SKM-1 (cell line): ENCODE data around the gene MPND.
"Not testable (repeated sequence)": the region's sequence is repeated elsewhere in the genome, so short reads cannot be mapped to it uniquely, and the experiment has no call there.

Source experiments
- DNase-seq: peaks from one replicate; lab custom pipeline; 2025; ENCODE audit not compliant: unreplicated experiment; lab: John Stamatoyannopoulos, UW

The MPND gene

DNA sequence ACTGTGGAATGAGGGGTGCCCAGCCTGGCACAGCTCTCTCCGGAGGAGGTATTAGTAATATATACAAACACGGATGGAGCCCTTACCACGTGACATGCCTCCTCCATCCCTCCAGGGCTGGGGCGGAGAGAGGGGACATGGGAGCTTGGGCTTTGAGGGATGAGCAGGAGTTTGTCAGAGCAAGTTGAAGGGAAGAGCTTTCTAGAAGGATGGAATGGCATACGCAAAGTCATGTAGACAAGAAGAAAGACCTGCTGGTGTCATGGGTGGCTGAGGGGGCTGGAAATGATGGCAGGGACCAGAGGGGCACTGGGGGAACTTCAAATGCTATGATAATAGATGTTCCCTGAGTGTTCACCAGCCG is 2.6 kb downstream of the MPND start:
- DNase-seq = no peak

DNA sequence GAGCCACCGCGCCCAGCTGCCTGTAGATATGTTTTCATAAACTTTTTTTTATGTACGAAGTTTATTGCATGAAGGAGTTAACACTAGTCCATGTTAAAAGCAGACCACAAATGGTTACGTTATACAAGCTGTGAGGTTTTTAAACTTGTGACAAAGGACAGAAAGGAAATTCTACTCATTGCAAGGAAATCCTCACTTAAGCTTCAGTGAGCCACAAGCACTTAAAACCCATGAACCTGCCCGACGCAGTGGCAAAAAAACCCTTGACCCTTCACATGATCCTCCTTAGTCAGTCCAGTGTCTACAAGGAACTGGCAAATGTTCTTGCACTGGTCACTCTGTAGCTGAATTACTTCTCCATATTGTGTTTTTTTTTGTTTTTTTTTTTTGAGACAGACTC is 4.2 kb downstream of the MPND start:
- DNase-seq = no peak

DNA sequence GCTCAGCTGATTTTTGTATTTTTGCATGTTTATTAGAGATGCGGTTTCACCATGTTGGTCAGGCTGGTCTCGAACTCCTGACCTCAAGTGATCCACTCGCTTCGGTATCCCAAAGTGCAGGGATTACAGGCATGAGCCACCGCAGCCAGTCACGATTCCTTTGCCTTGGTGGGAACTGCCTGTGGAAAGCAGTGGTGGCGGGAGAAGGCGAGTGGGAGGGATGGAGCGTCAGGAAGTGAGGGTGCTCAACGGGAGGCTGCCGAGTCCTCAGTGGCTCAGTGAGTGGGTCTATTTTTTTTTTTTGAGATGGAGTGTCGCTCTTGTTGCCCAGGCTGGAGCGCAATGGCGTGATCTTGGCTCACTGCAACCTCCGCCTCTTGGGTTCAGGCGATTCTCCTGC is 5.9 kb downstream of the MPND start:
- DNase-seq = not testable (repeated sequence)

DNA sequence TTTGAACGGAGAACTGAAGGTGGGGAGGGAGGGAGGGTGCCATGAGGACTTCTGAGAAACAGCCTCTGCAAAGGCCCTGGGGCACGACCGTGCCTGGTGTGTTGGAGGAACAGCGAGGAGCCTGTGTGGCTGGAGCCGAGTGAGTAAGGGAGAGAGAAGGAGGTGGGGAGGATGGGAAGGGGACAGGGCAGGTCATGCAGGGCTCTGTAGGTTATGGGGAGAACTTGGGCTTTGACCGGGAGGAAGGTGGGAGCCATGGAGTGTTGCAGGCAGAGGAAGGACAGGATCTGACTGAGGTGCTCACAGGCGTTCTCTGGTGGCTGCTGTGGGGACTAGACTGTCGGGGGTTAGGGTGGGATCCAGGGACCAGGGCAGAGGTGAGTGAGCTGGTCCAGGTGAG is 6.7 kb downstream of the MPND start:
- no peak for DNase-seq

DNA sequence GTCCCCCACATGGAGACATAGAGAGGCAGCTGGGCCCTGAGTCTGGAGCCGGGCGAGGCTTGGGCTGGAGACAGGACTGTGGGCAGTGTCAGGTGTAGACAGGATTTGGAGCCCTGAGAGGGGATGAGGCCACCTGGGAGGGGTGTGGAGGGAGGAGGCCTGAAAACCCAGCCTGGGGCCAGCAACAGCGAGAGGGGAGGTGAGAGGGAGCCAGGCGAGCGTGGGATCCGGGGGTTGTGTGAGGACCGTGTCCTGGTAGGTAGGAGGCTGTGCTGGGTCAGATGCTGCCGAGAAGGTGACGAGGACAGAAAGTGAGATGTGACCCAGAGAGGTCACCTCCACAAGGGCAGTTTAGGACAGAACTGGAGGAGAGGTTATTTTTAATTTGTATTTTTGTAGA is 7.4 kb downstream of the MPND start:
- no peak for DNase-seq

DNA sequence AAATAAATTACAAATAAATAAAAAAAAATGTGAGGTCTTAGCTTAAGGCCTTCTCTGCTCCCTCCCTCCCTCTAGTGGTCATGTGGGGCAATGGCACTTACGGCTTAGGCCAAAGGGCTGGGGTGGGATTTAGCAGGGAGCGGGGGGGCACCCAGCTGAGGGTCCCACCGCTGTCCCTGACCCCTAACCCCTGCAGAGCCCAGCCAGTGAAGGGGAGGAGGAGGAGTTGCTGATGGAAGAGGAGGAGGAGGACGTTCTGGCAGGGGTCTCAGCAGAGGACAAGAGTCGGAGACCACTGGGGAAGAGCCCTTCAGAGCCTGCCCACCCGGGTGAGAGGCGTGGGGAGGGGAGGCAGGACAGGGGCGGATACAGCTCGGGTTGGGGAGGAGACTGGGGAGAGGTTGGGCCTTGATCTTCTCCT is 9.3 kb downstream of the MPND start:
- DNase-seq = peak; percentile 22

DNA sequence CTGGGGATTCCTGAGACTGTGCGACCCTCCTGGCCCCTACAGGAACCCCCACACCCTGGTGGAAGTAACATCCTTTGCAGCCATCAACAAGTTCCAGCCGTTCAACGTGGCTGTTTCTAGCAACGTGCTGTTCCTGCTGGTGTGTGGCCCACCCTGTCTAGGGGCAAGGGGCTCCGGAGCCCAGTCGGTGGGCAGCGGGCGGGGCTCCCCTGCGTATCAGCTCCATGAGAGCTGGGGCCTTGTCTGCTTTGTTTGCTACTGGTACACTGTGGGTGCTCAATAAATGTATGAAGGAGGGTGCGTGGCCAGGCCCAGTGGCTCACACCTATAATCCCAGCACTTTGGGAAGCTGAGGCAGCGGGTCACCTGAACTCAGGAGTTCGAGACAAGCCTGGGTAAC is 10.9 kb downstream of the MPND start:
- DNase-seq = no peak

DNA sequence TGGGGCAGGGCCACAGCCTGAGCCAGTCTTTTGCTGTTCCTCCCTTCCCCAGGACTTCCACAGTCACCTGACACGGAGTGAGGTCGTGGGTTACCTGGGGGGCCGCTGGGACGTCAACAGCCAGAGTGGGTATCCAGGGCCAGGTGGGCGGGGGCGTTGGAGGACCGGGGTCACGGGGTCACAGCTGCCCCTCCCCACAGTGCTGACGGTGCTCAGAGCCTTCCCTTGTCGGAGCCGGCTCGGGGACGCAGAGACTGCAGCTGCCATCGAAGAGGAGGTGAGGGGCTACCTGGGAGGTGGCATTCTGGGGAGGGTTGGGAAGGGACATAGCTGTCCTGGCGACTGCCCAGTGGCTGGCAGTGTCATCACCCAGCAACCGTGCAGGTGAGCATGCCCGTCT is 11.5 kb downstream of the MPND start:
- DNase-seq = no peak

DNA sequence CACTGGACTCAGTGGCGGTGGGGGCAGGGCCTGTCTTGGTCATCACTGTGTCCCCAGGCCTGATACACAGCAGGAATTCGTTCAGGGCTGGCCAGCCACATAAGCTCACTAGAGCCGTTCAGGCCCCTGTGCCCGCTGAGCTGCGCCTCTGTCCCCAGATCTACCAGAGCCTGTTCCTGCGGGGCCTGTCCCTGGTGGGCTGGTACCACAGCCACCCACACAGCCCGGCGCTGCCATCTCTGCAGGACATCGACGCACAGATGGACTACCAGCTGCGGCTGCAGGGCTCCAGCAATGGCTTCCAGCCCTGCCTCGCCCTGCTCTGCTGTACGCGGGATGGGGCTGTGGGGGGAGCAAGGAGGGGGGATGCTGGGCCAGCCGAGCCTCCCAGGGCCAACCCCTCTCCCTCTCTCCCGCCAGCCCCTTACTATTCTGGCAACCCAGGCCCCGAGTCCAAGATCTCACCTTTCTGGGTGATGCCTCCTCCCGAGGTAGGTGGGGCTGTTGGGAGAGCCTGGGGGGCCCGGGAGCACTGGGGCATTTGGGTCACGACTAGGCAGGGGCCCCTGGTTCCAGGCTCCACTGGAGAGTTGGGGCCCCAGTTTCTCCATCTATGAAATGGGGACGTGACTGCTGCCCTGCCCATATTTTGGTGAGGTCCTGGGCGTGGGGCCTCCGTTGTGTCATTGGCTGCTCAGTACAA is 13.9 kb downstream of the MPND start:
- DNase-seq = no peak

DNA sequence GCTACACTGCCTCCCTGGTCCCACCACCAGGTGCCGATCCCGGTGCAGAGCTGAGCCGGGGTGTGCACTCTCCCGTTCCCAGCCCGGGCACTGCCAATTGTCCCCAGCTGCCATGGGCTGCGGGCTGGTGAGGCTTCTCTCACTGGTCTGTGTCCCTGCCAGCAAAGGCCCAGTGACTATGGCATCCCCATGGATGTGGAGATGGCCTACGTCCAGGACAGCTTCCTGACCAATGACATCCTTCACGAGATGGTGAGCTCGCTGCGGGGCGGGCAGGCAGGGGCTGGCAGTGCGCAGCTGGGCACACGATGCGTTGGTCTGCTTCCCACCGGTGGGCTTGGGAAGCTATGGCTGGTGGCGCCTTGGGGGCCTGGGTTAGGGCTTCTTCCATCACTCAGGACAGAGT is 14.6 kb downstream of the MPND start:
- no peak for DNase-seq

DNA sequence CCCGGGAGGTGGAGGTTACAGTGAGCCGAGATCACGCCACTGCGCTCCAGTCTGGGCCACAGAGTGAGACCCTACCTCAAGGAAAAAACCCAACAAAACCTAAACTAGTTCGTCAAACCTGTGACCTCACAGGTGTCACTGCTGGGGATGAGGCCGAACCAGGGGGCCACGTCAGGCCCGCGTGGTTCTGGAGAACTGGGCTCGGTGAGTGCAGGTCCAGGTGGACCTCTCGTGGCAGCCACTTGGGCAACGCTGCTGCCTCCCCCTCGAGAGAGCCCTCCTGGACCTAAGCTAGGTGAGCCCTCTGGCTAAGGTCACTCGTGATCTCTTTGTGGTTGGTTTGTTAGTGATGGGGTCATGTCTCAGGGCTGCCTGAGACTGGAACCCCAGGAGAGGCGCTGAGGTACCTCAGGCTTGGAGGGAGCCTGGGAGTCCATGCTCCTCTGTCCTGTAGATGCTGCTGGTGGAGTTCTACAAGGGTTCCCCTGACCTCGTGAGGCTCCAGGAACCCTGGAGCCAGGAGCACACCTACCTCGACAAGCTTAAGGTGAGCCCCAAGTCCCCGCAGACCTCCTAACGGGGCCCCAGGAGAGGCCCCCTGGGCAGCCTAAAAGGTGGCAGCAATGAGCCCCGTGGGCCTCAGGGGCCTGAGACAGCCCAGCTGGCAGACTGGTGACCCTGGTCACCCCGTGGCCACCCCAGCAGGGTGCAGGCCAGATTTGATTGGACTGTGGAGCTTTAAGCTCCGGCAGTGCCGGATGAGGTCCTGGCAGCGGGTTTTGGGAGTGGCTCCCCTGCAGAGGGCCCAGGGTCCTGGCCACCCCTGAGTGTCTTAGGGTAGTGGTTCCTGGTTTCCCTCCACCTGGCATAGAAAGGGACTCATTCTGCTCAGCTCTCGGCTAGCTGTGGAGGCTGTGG is 15.6 kb downstream of the MPND start:
- no peak for DNase-seq

DNA sequence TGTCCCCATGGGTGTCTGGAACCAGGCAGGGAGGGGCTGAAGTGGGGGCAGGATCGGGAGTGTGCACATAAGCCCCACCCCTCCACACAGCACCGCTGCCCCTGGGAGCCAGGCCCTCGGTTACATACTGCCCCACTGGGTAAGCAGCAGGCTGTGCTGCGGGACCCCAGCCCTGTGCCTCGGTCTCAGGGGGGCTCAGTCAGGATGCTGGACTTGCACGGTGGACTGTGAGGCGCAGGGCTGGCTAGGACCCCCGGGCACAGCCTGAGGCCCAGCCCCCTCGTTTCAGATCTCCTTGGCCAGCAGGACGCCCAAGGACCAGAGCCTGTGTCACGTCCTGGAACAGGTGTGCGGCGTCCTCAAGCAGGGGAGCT is 16.3 kb downstream of the MPND start:
- DNase-seq = no peak

DNA sequence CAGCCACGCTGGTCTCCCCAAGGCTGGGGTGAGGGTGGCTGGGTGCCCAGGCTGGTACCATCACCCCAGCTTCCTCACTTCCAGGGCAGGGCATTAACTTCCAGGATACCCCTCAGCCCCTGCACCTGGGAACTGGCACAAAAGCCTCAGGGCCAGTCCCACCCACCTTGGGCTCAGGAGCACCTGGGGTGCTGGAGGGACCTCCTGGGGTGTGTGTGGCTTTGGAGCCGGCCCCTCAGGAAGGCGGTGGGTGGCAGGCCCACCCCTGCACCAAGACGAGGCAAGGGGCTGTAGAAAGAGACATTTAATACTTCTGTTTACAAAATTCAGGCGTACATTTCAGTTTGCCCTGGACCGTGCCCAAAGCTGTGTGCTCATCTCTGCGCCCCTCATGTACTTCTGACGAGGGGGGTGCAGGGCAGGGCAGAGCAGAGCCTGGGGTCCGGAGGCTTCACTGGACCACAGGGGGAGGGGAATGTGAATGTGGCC is 16.8 kb downstream of the MPND start:
- no peak for DNase-seq

DNA sequence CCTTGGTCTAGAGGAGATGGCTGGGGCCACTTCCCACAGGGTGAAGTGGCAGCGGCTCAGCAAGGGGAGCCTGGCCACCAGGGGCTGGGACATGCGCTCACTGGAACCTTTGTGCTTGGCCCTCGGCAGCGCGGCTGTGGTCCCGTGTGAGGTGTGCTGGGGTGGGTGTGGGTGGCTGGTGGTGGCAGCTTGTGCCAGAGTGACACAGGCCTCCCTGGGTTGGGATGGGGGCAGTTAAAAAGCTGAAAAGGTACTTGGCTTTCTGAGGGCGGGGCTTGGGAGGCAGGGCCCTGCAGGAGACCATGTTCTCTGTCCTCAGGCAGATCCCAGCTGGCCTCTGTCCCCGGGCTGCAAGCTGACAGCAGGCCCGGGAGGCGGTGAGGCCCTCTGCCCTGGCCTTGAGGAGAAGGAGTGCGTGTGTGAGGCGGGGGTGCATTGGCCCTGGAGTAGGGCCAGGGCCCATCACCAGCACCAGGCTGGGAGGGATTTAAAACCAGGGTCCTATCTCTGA is 17.3 kb downstream of the MPND start:
- no peak for DNase-seq

DNA sequence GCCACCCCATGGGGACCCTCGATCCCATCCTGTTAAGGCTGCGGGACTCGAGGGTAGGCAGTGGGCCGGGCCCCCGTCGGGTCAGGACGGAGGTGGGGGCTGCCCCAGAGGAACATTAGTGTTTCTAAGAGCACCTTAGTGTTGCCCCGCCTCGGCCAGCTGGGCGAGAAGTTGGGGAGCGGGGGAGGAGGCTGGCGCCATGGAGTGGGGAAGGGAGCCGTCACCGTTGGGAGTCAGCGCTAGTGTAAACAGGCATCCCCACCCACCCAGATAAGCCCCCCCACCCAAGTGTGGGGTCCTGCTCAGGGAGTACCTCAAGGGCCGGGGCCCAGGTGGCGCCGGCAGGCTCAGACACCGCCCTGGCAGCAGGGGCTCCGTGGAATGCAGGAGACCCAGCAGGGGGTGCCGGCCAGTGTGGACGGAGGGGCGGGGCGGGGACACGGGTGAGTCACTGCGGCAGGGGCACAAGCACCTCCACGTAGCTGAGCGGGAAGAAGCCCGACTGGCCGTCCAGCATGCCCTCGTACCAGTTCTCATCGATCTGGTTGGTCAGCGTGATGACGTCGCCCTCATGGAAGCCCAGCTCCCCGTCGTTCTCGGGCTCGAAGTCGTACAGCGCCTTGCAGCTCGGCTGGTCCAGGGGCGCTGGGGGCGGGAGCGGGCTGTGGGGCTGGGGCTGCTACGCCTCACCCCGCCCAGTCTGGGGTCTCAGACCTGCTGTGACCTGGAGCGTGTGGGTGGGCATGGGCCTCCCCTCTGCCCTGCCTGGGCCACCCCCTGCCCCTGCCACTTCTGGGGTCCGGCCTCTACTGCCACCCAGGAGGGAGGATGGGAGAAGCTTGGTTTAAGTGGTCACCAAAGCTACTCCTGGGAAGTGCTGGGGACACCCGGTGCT is 18.0 kb downstream of the MPND start:
- DNase-seq = no peak

DNA sequence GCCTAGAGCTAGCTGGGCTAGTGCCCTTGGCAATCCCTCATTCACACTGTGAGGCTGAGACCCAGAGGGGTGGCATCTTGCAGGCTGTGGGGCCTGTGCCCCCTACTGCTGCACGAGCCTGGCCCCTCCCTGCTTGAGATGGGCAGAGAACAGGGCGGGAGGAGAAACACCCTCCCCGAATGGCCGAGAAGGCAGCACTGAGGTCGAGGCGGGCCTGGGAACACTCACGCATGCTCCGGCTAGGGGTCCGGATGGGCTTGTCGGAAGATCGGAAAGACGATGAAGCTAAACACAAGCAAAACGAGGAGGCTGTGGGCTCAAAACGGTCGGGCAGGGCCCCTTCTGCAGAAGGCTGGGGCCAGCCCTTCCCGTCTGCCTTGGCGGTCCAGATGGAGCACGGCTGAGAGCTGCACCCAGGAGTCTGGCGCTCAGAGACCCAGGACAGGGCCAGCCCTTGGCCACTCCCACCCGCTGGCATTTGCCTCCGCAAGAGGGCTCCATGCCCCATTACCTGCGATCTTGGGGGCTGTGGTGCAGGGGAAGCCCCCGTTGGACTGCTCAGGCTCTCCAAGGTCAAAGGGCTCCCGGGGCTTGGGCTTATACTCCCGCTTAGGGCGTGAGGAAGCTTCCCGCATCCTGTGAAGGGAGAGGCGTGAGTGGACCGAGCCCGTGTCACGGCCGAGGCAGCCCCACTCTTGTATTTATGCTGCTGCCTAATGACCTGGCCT is 18.9 kb downstream of the MPND start:
- DNase-seq = no peak

DNA sequence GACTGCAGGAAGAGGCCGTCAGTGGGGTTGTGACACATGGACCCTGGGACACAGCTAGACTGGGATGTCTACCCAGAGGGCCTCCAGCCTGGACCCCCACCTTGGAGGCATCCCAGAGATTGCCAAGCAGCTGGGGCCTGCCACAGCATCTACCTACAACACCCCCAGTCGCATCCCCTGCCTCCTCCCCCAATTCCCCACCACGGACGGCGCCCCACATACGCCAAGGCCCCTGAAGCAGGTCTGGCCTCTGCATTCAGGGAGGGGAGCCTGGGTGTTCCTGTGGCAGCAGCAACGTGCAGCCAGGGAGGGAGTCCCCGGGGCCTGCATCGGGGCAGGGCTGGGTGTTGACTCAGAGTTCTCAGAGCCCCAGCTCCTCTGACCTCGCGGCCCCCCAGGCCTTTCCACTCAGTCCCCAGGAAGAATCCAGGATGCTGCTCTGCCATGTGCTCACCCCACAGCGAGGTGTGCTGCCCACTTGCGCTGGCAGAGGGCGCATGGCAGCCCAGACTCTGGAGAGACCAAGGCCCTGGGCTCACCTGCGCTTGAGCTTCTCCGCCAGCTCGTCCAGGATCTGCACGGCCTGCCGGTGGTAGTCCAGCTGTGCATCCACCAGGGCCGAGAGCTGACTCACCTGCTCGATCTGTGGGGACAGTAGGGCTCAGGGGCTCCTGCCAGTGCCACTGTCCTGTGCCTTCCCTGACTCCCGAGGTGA is 19.6 kb downstream of the MPND start:
- DNase-seq = no peak

DNA sequence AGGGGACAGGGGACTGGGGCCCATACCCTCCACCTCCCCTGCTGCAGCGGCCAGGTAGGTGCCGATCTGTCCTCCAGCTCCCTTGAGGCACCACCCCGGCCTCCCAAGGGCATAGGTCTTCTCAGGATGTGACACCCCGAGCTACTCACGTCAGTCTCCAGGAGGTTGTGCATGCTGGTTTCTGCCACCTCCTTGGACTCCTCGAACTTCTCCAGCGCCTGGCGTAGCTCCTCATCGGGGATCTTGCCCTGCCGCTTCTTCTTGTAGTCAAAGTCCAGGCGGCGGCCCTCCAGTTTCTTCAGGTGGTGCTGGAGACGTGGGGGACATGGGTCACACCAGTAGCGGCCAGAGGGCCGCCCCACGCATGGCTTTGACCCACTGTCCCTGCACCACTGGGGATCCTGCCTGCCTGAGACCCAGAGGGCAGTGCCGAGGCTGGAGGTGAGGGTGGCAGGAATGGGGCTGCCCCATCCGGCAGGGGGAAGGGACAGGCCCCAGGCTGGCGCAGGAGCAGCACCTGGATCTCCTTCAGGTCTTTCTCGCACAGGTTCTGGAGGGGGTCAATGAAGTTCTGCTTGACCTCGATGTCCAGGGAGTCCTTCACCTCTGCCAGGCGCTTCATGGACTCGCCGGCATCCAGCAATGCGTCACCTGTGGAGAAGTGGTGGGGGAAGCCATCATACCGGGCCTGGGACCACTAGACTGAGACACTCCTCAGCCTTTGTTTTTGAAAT is 20.4 kb downstream of the MPND start:
- DNase-seq = no peak

DNA sequence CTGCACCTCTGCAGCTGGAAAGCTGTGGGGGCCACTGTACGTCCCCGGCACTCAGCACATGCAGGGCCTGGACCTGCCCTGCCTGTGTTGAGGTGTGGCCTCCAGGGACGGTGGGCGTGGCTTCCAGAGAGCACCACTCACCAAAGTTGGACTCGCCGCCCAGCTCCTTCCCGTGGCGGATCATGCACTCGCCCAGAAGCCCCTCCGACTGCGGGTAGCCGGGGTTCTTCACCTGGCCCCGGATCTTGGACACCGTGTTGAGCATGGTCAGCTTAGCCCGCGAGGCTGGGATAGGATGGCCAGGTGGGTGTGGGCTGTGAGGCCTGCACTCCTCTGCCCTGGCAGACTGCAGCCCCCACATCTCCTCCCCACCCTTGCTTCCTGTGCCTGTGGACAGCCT is 22.0 kb downstream of the MPND start:
- no peak for DNase-seq
